Fibroblast of pulmonary artery (primary cell): ENCODE measurements around the gene PCDHGA6.

Experiments used
- DNase-seq: peaks from one replicate; pipeline ENCODE4 v3.0.0-alpha.2; 2010; ENCODE audit warnings: low read depth
- H3K4me3 ChIP-seq: replicated peaks from 2 replicates; pipeline ENCODE4 v1.5.1; 2011; ENCODE audit warnings: low read depth, mild to moderate bottlenecking, control low read depth, low read length, moderate library complexity
- CTCF ChIP-seq: IDR thresholded peaks from 2 replicates; pipeline ENCODE4 v1.5.1; 2011; ENCODE audit warnings: mild to moderate bottlenecking, control low read depth, low read length, inconsistent platforms; ENCODE audit errors: missing control alignments

The PCDHGA6 gene

GRCh38 chr5:141420855-141421488 lies 47.3 kb downstream of the PCDHGA6 start, which contains the start of gene PCDHGA11:
TSS of gene PCDHGA11 (plus strand) at chr5:141421051. CDS start at chr5:141421228, 177 bp downstream.
- H3K4me3 ChIP-seq: peak within 1 kb of the TSS; percentile 55
- TF ChIP-seq CTCF: peak; percentile 64
- peak; percentile 82 for DNase-seq

GRCh38 chr5:141421489-141421855 lies 47.8 kb downstream of the PCDHGA6 start:
- TF ChIP-seq CTCF: no peak
- DNase-seq: peak; percentile 34
- H3K4me3 ChIP-seq: peak overlapping the region; percentile 55

GRCh38 chr5:141422742-141423291 lies 49.1 kb downstream of the PCDHGA6 start:
- no peak overlapping the region for H3K4me3 ChIP-seq
- no peak for DNase-seq
- TF ChIP-seq CTCF: no peak

GRCh38 chr5:141427783-141428426 lies 54.2 kb downstream of the PCDHGA6 start:
- DNase-seq: no peak
- no peak for TF ChIP-seq CTCF
- H3K4me3 ChIP-seq: no peak overlapping the region
